SJSA1 (cell line): Measurements from ENCODE around the gene DEAF1. TPM values are rescaled to one million over a fixed set of nuclear protein-coding genes. Genes with fewer than 3 reads are reported as not detected.

Experiments used
- DNase-seq, 2 experiments: peaks; one replicate each; pipeline ENCODE4 v3.0.0-alpha.2; 2015 to 2020; ENCODE audit warnings: low spot score in 2 of 2, low read depth in 1 of 2
- H3K27ac ChIP-seq: fragments of 250-450 bp; sonication (Bioruptor Pico); 2 replicates; pipeline ENCODE4 v1.5.1; 2020; ENCODE audit warnings: mild to moderate bottlenecking, moderate library complexity
- H3K27me3 ChIP-seq: fragments of 250-450 bp; sonication (Bioruptor Pico); replicated peaks from 2 replicates; pipeline ENCODE4 v1.5.1; 2020; ENCODE audit warnings: mild to moderate bottlenecking, moderate library complexity
- H3K36me3 ChIP-seq: fragments of 250-450 bp; sonication (Bioruptor Pico); 2 replicates; pipeline ENCODE4 v1.5.1; 2020; ENCODE audit warnings: mild to moderate bottlenecking
- H3K4me1 ChIP-seq: fragments of 250-450 bp; sonication (Bioruptor Pico); replicated peaks from 2 replicates; pipeline ENCODE4 v1.6.1; 2021; ENCODE audit warnings: mild to moderate bottlenecking
- H3K4me3 ChIP-seq: fragments of 250-450 bp; sonication (Bioruptor Pico); 2 replicates; pipeline ENCODE4 v1.5.1; 2020; ENCODE audit warnings: mild to moderate bottlenecking
- H3K9me3 ChIP-seq: fragments of 250-450 bp; sonication (Bioruptor Pico); replicated peaks from 2 replicates; pipeline ENCODE4 v1.5.1; 2020; ENCODE audit warnings: mild to moderate bottlenecking
- total RNA-seq: library from RNA; depleted of rRNA; stranded (reverse); fragments of >200 nt; shearing (Covaris generic); gene quantifications from 2 replicates; pipeline ENCODE4 v1.2.3, GENCODE V29; 2014

The DEAF1 gene
- total RNA-seq, 1 experiment from 2014 or later, result 8.0 TPM

DNA sequence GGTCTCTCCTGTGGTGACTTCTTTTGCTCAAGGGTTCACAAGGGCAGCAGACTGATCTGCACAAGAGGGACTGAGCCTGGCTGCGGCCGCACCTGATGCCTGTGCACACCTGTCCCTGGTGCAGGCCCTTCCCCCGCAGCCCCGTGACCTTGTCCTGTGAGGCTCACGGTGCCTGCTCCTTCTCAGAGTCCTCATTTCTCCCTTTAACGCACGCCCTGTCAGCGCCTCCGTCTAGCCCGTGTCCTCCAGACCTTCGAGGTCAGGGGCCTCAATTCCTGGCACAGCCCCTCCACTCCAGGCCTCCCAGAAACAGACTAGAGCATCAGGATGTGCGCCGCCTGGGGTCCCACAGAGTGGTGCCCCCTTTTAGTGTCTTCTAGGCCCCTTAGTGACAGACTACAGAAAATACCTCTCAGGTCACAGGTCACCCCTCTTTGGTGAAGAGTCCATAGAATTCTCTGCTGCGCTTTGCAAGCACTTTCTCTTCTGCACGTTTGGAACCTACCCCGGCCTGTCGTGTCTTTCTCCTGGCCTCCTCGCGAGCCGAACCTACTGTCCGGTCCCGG lies 59.0 kb downstream of the DEAF1 start:
- H3K4me1 ChIP-seq, result no peaks in the 10 kb centered on the region
- H3K27ac ChIP-seq, result no peak overlapping the region
- H3K36me3 ChIP-seq, result no peaks in the 10 kb centered on the region
- no peak overlapping the region for H3K4me3 ChIP-seq
- H3K9me3 ChIP-seq, result no peaks in the 10 kb centered on the region
- no peaks in the 10 kb centered on the region for H3K27me3 ChIP-seq
- DNase-seq, result no peak

DNA sequence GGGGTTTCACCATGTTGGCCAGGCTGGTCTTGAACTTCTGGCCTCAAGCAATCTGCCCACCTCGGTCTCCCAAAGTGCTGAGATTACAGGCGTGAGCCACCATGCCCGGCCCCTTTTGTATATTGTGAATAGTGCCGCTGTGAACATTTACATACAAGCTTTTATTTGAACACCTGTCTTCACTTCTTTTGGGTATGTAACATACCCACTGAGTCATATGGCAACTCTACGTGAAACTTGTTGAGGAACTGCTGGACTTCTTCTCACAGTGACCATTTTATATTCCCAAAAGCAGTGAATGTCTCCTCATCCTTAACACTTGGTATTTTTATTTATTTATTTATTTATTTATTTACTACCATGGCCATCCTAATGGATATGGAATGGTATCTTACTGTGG lies 64.2 kb downstream of the DEAF1 start:
- no peak for DNase-seq
- Histone ChIP-seq H3K4me3 (no peak overlapping the region), H3K36me3 (no peaks in the 10 kb centered on the region), H3K27me3 (no peaks in the 10 kb centered on the region), H3K27ac (no peak overlapping the region), H3K9me3 (no peaks in the 10 kb centered on the region), H3K4me1 (peaks cover 4% of the 10 kb centered on the region)

DNA sequence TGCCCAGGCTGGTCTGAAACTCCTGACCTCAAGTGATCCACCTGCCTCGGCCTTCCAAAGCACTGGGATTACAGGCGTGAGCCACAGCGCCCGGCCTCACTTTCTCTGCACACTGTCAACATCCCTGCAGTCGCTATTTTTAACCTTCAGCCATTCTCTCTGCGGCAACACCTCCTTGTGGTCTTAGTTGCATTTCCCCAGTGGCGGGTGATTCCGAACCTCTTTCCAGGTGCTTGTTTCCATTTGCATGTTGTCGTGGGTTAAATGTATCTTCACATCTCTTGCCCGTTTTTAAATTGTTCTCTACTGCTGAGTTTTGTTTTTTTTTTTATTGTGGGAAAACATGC lies 65.8 kb downstream of the DEAF1 start:
- H3K4me3 ChIP-seq, result no peak overlapping the region
- H3K9me3 ChIP-seq, result no peaks in the 10 kb centered on the region
- no peaks in the 10 kb centered on the region for H3K27me3 ChIP-seq
- peaks cover 4% of the 10 kb centered on the region for H3K4me1 ChIP-seq
- DNase-seq, result no peak
- no peaks in the 10 kb centered on the region for H3K36me3 ChIP-seq
- no peak overlapping the region for H3K27ac ChIP-seq

- no peaks in the 10 kb centered on the region for H3K27me3 ChIP-seq
- H3K4me1 ChIP-seq, result peaks cover 4% of the 10 kb centered on the region
- no peak overlapping the region for H3K4me3 ChIP-seq
- no peak for DNase-seq
- H3K36me3 ChIP-seq, result no peaks in the 10 kb centered on the region
- H3K27ac ChIP-seq, result no peak overlapping the region
- H3K9me3 ChIP-seq, result no peaks in the 10 kb centered on the region
These were observed 67.0 kb downstream of the DEAF1 start for GRCh38 chr11:628056-628455.

GRCh38 chr11:627308-627576 lies 67.8 kb downstream of the DEAF1 start:
- no peak for DNase-seq
- no peaks in the 10 kb centered on the region for H3K9me3 ChIP-seq
- H3K27me3 ChIP-seq, result no peaks in the 10 kb centered on the region
- H3K36me3 ChIP-seq, result no peaks in the 10 kb centered on the region
- H3K4me1 ChIP-seq, result peaks cover 4% of the 10 kb centered on the region
- H3K4me3 ChIP-seq, result no peak overlapping the region
- no peak overlapping the region for H3K27ac ChIP-seq

DNA sequence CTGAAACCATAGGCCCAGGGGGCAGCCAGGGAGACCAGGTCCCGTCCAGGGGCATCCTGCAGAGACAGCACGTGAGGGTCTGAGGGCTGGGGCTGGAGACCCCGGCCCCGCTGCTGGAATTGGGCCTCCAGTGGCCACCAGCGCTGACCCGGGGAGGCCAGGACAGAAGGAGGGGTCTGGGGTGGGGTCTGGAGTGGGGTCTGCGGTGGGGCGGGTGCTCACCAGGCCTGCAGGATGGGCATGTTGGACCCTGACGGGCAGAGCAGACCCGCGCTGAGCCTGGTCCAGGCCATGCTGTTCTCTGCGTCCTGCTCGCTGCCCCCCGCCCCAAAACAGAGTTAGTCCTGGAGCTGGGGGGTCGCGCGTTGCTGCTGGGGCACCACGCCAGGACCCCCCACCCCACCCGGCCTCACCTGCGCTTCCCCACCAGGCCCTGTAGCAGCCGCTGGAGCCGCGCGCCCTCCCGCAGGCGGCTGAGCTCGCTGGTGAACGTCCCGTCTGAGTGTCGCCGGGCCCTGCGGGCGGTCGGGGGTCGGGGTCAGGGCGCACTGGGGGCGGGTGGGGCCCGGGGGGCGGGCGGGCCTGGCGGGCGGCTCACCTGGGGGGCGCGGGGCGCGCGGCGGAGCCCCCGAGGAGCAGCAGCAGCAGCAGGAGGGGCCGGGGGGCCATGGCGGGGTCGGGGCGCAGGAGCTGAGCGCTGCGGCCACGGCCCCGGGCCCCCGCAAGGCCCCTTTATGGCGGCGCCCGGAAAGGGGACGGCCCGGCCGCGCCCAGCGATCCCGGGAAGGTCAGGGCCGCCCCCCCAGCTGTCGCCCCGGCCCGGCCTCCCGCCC lies 68.3 kb downstream of the DEAF1 start, which contains the start of gene SCT:
Gene SCT (minus strand): TSS at position 707 of the 833 bp plus-strand sequence. CDS start 38 bp downstream, at position 669.
- H3K36me3 ChIP-seq, result no peaks in the 10 kb centered on the region
- no peaks in the 10 kb centered on the region for H3K9me3 ChIP-seq
- DNase-seq, result no peak
- H3K4me1 ChIP-seq, result peaks cover 4% of the 10 kb centered on the region
- no peak within 1 kb of the TSS for H3K27ac ChIP-seq
- H3K27me3 ChIP-seq, result no peaks in the 10 kb centered on the region
- H3K4me3 ChIP-seq, result no peak within 1 kb of the TSS

GRCh38 chr11:625636-626268 lies 69.3 kb downstream of the DEAF1 start:
- H3K27me3 ChIP-seq, result no peaks in the 10 kb centered on the region
- H3K36me3 ChIP-seq, result no peaks in the 10 kb centered on the region
- no peak for DNase-seq
- no peak overlapping the region for H3K4me3 ChIP-seq
- H3K9me3 ChIP-seq, result no peaks in the 10 kb centered on the region
- H3K27ac ChIP-seq, result no peak overlapping the region
- peaks cover 4% of the 10 kb centered on the region for H3K4me1 ChIP-seq

DNA sequence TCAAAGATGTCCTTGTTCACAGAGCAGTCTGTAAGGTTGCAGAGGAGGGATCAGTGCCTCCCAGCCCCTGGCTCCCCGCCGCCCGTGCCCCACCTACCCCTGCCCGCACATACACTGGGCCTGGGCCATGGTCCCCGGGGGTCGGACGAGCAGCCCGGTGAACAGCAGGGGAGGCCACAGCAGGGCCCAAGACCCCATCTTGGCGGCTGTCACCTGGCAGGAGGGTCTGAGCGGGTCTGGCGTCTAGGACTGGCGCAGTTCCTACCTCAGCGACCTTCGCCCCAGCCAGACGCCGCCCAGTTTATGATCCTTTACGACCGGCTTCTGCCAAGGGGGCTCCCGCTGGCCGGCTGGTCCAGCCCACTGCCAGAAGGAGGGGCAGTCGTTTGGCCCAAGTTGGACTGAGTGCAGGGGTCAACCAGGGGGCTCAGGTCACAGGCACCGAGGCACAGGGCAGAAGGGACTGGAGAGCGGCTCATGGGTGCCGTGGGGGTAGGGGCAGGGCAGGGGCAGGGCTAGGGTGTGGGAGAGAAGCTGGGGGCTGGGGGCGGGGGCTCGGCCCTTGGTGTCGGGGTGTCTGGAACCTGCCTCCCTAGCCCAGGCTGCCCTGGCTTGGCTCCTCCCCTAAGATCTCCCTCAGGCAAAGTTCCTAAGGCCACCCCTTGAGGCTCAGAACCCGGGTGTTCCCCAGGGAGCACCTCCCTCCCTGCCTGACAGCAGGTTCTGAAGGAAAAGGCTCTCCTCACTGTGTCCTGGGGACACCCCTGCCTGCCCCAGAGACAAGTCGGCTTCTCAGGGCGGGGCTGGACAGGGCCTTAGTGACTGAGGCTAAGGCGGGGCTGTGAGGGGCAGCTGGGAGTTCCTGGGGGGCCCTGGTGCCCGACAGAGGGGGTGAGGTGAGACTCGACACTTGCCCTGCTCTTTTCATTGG lies 70.1 kb downstream of the DEAF1 start, which contains the start of gene CDHR5:
Gene CDHR5 (minus strand): TSS at position 251 of the 931 bp plus-strand sequence. CDS start 53 bp downstream, at position 198.
- Histone ChIP-seq H3K4me1 (peaks cover 4% of the 10 kb centered on the region), H3K36me3 (no peaks in the 10 kb centered on the region), H3K27ac (no peak within 1 kb of the TSS), H3K9me3 (no peaks in the 10 kb centered on the region), H3K27me3 (no peaks in the 10 kb centered on the region), H3K4me3 (no peak within 1 kb of the TSS)
- DNase-seq, result no peak

- no peak overlapping the region for H3K27ac ChIP-seq
- H3K4me1 ChIP-seq, result peaks cover 4% of the 10 kb centered on the region
- H3K4me3 ChIP-seq, result no peak overlapping the region
- H3K36me3 ChIP-seq, result no peaks in the 10 kb centered on the region
- no peak for DNase-seq
- no peaks in the 10 kb centered on the region for H3K9me3 ChIP-seq
- no peaks in the 10 kb centered on the region for H3K27me3 ChIP-seq
These were observed 70.9 kb downstream of the DEAF1 start for GRCh38 chr11:623999-624704.

- Histone ChIP-seq H3K4me1 (peaks cover 3% of the 10 kb centered on the region), H3K36me3 (no peaks in the 10 kb centered on the region), H3K9me3 (no peaks in the 10 kb centered on the region), H3K4me3 (no peak overlapping the region), H3K27ac (no peak overlapping the region), H3K27me3 (no peaks in the 10 kb centered on the region)
- DNase-seq, result no peak
These were observed 71.6 kb downstream of the DEAF1 start for GRCh38 chr11:623349-623869.

DNA sequence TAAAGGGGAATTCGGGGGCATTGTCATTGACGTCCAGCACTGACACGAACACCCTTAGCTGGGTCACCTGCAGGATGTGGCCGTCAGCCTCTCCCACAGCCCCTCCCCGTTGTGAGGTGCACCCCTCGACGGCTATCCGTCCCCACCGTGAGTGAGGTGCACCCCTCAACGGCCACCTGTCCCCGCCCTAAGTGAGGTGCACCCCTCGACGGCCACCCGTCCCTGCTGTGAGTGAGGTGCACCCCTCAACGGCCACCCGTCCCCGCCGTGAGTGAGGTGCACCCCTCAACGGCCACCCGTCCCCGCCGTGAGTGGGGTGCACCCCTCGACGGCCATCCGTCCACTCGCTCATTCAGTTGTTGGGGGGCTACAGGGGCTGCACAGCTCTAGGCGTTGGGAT lies 73.2 kb downstream of the DEAF1 start:
- Histone ChIP-seq H3K9me3 (no peaks in the 10 kb centered on the region), H3K27me3 (no peaks in the 10 kb centered on the region), H3K27ac (no peak overlapping the region), H3K36me3 (no peaks in the 10 kb centered on the region), H3K4me1 (no peaks in the 10 kb centered on the region), H3K4me3 (no peak overlapping the region)
- no peak for DNase-seq

DNA sequence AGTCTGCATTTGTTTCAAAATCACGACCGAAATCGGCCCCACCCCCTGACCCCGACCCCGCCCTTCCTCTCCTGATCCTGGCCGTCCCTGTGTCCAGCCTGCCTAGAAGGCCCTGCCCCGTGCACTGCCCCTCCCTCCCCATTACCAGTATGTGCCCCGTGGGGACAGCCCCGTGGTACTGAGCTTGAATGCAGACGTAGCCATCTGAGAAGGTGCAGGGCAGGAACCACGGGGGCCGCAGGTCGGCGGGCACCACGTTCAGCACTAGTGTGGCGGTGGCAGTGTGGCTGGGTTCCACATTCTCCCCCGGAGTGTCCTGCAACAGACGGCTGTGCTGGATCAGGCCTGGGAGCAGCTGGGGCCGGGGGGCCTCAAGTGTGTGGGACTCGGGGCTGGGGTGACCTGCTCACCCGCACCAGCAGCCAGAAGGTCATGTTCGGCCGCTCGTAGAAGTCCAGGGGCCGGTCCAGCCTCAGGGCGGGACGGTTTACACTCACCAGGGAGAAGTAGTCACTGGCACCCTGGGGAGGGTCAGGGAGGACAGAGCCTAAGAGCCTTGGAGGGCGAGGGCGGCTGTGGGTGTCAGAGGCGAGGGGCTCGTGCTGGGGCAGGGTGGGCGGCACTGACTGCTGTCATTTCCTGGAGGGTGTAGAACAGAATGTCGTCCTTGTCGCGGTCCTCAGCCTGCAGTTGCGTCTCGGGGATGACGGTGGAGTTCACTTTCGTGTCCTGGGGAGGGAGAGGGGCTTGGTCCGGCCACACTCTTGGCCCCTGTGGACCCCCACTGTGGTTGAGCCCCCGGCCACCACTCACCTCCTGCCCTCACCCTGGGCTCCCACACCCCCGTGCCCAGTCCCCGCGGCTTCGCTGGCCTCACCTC lies 73.8 kb downstream of the DEAF1 start:
- 0 out of 2 replicates have a peak, but pooled peaks cover 1% of the 10 kb centered on the region for H3K4me1 ChIP-seq
- no peaks in the 10 kb centered on the region for H3K9me3 ChIP-seq
- no peak overlapping the region for H3K4me3 ChIP-seq

More for the DNA sequence above, 73.8 kb downstream of the DEAF1 start:
- DNase-seq, result no peak
- Histone ChIP-seq H3K27ac (no peak overlapping the region), H3K27me3 (no peaks in the 10 kb centered on the region), H3K36me3 (no peaks in the 10 kb centered on the region)
